Measurements from ENCODE around the gene TRDN.
"Not testable (repeated sequence)": the region's sequence is repeated elsewhere in the genome, so short reads cannot be mapped to it uniquely, and the experiment has no call there.

TRDN gene

DNA sequence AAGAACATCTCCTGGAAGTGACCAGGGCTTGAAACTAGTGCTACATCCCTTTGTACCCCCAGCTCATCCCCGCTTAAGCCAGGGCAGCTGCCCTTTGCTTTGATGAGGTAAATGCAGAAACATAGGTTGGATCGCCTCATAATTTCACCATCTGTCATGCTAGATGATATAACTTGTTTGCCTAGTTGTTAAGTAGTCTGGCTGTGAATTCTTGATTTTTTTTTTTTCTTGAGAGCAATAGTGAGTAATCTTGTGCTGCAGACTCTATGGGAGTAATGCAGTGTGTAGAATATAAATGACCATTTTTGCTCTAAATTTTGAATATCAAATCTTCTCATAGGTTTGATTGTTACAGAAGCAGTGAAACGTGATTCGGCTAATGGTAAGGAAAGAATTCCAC lies 4.1 kb downstream of the TRDN start:
- no peak for DNase-seq (ENCODE audit: low spot score)
- FAIRE-seq: no peak

DNA sequence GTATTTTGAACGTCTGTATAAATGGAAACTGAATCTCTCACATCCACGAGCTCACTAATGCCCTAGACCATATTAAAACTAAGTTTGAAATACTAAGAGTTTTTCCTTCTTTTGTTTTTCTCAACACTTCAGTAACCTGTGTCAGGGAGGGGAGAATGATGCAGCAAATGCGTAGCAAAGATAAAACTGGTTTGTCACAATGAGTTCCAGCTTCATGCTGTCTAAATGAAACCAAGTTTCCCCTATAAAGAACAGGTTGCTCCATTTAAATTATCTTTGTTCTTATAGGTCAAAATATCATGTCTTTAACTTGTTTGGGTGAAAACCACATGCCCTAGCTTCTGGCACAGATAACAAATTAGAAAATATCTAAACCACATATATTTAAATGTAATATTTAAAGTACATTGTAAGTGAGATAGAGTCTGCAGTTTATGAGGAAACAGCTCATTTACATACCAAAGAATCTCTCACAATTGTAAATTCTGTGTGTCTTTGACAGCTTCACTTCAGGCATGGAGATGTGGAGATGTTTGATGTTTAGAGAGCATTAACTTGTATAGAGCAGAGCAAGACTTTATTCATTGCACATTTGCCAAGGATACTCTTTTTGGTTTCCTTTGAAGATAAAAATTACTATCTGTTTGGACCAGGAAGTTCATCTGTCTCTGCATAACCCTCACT lies 7.3 kb downstream of the TRDN start:
- no peak for FAIRE-seq

DNA sequence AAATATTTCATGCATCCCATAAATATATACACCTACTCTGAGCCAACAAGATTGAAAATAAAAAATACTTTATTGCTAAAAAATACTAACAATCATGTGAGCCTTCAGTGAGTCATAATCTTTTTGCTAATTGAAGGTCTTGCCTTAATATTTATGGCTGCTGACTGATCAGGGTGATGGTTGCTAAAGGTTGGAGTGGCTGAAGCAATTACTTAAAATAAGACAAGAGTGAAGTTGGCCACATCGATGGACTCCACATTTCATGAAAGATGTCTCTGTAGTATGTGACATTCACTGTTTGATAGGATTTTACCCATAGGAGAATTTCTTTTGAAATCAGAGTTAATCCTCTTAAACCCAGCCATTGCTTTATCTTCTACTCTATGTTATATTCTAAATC lies 11.1 kb downstream of the TRDN start:
- DNase-seq (ENCODE audit: low spot score) (no peak), FAIRE-seq (no peak)

More for the DNA sequence above, 7.3 kb downstream of the TRDN start:
- no peak for DNase-seq (ENCODE audit: low spot score)

DNA sequence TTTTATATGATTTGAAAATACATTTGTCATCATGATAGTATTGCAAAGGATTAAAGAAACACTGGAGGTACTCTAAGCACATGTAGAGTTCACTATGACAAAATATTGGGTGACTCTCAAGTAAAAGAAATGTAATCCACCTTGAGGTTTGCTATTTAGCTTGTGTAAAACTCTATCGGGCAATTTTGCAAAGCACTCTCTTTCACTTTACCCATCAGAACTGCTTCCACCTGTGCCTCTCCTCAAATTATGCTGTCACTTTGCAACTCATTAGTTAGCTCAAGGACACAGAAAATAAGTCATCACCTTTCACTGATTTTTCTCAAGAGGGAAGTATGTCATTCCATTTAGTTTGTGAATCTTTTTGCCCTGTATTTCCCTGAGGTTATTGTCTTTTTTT lies 14.0 kb downstream of the TRDN start:
- no peak for FAIRE-seq
- DNase-seq (ENCODE audit: low spot score): no peak

DNA sequence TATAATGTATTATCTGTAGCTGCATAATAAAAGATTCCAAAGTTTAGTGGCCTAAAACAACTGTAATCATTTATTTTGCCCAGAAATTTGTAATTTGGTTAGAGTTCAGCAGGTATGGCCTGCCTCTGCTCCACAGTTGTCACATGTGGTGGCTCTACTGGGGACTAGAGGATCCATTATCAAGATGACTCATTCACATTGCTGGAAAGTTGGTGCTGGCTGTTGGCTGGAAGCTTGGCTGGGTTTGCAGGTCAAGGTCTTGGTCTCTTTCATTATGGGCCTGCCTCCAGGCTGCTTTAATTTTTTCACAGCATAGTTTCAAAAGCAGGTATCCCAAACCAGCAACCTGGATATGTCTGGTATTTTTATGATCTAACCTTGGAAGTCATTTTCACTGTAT lies 17.6 kb downstream of the TRDN start:
- DNase-seq (ENCODE audit: low spot score) (no peak), FAIRE-seq (no peak)

DNA sequence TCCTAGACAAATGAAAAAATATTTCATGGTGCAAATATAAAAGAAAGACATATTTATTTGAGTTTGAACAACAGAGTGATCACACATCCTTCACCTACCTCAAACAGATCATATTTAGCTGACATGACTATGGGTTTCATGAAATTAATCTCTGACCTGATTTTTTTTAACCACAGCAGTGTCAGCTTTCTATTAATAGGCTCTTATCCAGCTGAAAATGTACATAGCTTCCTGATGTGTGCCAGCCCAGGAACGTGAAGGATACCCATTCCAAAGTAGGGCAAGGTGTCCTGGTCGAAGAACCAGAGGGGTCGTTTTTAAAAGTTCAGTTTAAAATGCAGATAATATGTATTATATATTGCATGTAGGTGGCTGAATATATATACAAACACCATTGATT lies 19.8 kb downstream of the TRDN start:
- FAIRE-seq (no peak), DNase-seq (ENCODE audit: low spot score) (no peak)

DNA sequence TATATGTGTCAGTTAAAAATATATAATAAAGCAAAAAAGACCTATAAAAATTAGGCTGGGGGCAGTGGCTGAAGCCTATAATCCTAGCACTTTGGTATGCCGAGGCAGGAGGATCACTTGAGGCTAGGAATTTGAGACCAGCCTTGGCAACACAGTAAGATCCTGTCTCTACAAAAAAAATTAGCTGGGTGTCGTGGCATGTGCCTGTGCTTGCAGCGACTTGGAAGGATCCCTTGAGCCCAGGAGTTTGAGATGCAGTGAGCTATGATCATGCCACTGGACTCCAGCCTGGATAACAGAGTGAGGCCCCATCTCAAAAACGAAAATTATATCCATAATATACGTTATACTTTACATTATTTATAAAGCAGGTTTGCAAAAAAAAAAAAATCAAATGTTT lies 20.7 kb downstream of the TRDN start:
- no peak for FAIRE-seq

DNA sequence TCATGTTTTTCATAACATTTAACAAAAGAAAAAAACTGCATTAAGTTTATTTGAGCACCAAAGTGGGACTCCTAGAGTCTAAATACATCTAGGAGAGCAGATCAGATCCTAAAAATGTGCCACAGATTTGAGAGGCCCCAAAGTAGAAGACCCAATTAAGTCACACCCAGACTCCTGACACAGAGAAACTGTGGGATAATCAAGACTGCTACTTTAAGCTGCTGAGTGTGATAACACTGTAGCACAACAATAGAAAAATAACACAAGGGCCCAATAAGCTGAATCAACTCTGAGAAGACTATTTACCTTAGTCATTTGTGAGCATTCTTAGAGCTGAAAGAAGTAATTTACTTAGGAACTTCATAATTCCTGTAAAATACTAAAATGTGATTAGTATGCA lies 26.0 kb downstream of the TRDN start:
- DNase-seq (ENCODE audit: low spot score): no peak
- no peak for FAIRE-seq

More for the DNA sequence above, 20.7 kb downstream of the TRDN start:
- no peak for DNase-seq (ENCODE audit: low spot score)

DNA sequence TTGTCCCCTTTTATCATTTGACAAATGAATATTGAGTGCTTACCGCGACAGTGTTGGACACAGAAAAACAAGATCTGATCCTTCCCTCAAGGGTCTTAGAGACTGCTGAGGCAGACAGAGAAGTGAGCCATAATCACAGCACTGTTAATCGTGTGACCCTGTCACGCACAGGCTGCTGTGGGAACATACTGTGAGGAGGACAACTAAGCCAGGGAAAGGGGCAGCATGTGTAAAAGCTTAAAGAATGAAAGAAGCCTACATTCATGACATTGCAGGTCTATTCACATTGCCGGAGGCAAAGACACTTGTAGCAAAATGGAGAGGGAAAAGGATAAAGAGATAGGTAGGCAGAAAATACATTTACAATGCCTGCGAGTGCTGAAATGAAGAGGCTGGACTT lies 32.7 kb downstream of the TRDN start:
- no peak for DNase-seq (ENCODE audit: low spot score)
- FAIRE-seq: no peak

DNA sequence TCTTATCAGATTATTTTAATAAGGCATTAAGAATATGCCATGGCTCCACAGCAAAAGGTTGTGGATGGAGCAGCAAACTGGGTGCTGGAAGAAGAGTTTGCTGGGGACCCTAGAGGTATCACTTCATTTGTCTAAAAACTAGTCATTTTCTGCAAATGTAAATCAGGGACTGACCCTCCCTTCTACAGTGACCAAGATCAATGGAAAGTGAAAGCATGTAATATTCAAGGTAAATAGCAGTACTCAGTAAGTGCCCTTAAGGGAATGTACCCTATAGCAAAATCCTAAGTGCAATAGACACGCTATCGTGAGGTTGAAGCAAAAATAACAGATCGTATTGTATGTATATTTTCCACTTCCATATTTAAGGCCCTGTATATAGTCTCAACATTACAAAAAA lies 38.7 kb downstream of the TRDN start:
- FAIRE-seq: no peak
- DNase-seq (ENCODE audit: low spot score): no peak

DNA sequence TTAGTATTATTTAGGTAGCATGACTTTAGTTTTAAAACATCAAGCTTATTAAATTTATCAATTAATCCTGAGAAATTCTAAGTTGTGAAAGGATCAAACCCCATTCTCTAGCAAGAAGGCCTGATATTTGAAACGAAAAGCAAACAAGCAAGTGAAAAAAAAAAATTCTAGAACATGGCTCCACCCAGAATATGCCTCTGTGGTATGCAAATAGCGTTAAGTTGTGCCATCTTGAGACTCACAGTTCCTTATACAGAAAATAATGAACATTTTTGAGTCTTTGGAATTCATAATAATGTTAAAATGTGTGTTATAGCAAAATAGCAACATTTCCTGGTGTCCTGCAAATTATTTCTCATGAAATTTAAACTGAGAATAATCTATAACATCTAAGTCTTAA lies 42.0 kb downstream of the TRDN start:
- FAIRE-seq: no peak

DNA sequence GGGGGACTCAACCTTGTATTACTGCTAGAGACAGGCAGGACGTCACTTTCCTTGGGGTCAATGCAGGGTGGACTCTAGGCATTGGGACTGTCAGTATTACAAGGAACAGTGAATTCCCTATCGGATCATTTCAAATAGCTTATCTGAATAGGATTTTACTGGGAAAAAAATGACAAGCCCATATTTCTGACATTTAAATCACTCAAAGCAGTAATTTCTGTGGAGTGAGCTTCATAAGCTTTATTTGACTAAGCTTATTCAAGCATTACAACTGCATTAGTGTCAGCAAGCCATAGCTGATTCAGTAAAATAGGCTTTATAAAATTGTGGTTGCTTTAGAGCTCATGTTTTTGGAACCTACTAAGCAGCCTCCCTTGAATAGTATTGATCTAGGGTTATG lies 44.3 kb downstream of the TRDN start:
- no peak for DNase-seq (ENCODE audit: low spot score)
- no peak for FAIRE-seq

More for the DNA sequence above, 42.0 kb downstream of the TRDN start:
- no peak for DNase-seq (ENCODE audit: low spot score)

DNA sequence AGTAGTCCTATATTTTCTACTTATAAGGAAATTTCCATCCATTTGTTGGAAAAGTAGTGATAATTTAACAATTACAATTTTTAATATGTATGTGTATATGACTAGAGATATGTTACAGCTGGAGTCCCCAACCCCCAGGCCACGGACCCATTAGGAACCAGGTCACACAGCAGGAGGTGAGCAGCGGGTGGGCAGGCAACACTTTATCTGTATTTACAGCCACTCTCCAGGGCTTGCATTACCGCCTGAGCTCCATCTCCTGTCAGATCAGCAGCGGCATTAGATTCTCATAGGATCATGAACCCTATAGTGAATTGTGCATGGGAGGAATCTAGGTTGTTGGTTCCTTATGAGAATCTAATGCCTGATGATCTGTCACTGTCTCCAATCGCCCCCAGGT lies 46.8 kb downstream of the TRDN start:
- FAIRE-seq (no peak), DNase-seq (ENCODE audit: low spot score) (no peak)

DNA sequence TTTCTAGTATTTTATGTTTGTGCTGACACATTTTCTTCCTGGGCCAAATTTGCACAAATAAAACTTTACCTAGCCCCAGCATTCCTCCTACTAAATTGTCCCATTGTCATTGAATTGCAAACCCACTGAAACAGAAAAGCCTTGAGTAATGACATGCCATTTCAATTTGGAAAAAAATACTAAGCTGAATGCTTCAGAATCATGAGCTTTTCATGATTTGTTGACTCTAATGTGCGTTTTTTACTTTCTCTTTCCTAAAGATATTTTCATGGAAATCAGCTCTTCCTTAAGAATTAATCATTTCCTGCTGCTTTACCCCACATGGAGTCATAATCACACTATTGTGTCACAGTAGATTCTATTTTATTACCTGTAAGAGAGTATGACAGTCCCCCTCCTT lies 47.4 kb downstream of the TRDN start:
- no peak for FAIRE-seq
- DNase-seq (ENCODE audit: low spot score): no peak

DNA sequence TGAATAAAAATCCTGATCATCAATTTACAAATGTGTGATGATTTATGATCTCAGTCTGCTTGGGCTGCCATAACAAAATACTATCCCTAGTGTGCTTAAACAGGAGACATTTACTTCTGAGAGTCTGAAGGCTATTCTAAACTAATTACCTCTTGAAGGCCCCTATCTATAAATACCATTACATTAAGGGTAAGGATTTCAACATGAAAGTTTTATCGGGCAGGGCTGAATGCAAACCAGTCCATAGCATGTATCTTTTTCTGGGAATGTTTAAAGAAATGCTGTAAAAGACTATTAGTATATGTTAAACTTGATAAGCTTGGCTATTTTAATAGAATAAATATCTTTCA lies 48.2 kb downstream of the TRDN start:
- FAIRE-seq: no peak

DNA sequence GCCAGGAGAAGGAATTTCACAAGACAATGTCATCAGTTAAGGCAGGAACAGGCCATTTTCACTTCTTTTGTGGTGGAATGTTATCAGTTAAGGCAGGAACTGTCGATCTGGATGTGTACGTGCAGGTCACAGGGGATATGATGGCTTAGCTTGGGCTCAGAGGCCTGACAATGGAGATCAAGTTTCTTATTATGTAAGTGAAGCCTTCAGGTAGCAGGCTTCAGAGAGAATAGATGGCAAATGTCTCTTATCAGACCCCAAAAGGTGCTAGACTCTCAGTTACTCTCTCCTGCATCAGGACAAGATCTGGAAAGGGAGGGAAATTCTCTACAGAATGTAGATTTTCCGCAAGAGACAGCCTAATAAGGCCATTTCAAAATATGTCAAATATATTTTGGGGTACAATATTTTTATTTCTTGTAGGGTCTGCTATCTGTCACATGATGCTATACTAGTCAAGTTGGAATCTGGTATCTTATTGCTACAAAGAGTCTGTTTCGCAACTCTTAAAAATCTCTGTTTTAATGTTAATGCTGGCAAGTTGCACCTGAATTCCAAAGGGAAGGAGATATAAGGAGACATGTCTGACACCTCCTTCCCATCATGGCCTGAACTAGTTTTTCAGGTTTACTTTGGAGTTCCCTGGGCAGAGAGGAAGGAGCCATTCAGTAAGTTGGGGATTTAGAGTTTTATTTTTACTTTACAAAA lies 48.8 kb downstream of the TRDN start:
- FAIRE-seq (no peak), DNase-seq (ENCODE audit: low spot score) (no peak)

More for the DNA sequence above, 48.2 kb downstream of the TRDN start:
- DNase-seq (ENCODE audit: low spot score): no peak

DNA sequence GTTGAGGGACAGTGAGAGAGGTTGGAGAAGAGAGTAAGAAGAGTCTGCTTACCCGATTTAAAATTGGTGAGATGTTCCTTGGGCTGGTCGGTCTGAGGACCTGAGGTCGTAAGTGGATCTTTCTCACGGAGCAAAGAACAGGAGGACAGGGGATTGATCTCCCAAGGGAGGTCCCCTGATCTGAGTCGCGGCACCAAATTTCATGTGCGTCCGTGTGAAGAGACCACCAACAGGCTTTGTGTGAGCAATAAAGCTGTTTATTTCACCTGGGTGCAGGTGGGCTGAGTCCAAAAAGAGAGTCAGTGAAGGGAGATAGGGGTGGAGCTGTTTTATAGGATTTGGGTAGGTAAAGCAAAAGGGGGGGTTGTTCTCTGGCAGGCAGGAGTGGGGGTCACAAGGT lies 49.3 kb downstream of the TRDN start:
- not testable (repeated sequence) for FAIRE-seq; DNase-seq (ENCODE audit: low spot score)

DNA sequence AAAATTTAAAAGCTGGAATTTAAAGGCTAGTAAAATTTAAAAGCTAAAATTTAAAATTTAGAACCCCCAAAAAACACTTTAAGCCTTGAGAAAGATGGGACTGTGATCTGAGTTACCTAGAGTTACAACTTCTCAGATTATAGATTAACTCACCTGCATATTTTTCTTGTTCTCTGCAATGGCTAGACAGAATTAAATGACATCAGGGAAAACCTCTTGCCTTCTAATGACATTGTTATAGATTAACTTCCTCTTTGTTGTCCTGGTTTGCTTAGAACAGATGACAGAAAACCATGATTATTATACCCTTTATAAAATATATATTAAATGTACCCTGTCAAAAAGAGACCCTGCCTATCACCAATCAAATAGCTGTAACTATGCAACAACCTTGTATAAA lies 56.4 kb downstream of the TRDN start:
- FAIRE-seq: no peak
- no peak for DNase-seq (ENCODE audit: low spot score)

DNA sequence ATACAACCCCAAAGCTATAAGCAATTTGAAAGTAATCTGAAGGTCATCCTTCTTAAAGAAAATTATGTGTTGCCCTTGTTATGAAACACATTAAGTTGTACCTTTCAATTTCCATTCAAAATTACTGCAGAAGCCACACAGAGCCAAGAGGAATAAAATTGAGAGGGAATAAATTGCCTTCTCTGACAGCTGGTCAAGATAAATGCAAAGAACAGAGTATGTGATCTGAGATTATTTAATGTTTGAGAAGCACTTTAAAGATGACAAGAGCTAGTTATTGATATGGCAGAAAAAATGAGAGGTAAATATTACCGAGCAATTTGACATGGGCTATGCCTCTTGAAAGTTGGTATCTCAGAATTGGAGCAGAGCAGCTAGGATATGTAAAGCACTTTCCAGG lies 61.6 kb downstream of the TRDN start:
- FAIRE-seq: no peak

DNA sequence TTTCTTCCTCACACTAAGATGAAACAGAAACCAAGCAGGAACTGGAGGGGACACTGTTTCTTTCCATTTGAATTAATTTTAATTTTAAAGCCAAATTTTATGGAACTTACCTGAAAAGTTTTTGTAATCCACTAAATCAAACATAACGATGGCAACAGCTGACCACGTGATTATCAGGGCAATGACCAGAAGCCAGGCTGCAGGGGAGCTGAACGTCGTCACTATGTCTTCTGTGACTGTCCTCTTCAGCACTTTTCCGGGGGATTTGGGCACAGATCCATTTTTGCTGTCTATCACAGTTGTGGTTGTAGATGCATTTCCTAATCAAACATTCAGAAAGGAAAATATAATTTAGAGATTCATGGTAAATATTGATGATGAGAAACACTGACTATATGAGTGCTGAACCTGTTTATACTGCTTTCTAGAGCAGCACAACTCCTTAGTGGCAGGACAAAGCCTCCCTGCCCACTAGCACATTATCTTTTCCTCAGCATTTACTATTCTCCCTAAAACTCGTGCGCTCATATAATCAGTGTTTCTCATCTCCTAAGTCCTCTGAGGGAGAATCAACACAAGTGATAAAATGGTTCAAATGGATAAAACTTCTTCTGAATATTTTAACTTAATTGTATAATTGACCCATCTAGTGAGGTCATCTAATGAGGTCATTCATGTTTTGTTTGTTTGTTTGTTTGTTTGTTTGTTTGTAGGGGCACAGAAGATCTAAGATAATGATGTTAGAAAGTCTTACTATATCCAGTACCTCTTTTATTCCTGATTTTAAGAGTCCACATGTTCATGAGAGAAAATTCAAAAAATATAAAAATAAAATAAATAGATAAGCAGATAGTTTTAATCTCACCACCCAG lies 65.7 kb downstream of the TRDN start:
- no peak for DNase-seq (ENCODE audit: low spot score)
- no peak for FAIRE-seq

More for the DNA sequence above, 61.6 kb downstream of the TRDN start:
- DNase-seq (ENCODE audit: low spot score): no peak

DNA sequence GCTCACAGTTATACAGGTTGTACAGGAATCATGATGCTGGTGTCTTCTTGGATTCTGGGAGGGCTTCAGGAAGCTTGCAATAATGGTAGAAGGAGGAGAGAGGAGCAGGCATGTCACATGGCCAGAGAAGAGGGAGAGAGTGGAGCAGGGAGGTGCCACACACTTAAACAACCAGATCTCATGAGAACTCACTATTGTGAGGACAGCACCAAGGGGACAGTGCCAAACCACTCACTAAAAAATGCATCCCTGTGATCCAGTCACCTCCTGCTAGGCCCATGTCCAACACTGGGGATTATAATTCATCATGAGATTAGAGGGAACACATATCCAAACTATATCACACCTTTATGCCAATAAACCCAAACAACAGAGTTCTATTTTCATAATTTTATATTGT lies 67.2 kb downstream of the TRDN start:
- DNase-seq (ENCODE audit: low spot score) (no peak), FAIRE-seq (no peak)

DNA sequence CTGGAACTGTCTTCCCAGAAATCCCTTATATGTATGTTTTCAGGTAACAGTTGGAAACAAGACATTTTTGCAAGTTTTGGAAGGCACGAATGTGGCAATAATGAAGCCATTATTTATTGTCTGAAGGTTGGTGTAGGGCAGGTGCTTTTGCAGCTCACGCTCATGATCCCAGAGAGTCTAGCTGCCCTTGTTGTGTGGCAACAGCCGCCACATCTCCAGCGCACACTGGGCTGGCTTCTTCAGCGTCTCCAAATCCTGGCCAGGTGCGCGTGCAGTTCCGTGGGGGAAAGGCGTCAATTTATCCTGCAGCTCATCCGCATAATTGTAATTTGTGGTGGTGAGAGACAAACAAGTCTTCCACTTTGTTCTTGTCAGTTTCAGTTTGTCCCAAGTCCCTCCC lies 71.2 kb downstream of the TRDN start:
- no peak for FAIRE-seq
- DNase-seq (ENCODE audit: low spot score): no peak
